Heart left ventricle (tissue), 16 donors: Measurements from ENCODE around the gene CIRBP. TPM values are rescaled to one million over a fixed set of nuclear protein-coding genes. Genes with fewer than 3 reads are reported as not detected.

Source experiments
- ATAC-seq, 4 donors: fragments of 200-7000 bp; cut with Tn5 transposase; one replicate each; pipeline ENCODE4 v1.9.1; 2020 to 2022; ENCODE audit warnings: moderate library complexity in 4 of 4, mild to moderate bottlenecking in 3 of 4, moderate number of reproducible peaks in 1 of 4
- DNase-seq, 5 donors: peaks; one replicate each; pipeline ENCODE4 v3.0.0-alpha.2; 2020
- H3K27ac ChIP-seq, 12 donors: fragments of 200-600 bp; sonication (generic) in 4 of 12; one replicate each; pipeline versions ENCODE4 v1.5.0 to v1.8.0; 2016 to 2022; ENCODE audit warnings: mild to moderate bottlenecking in 2 of 12
- H3K27me3 ChIP-seq, 9 donors: fragments of 200-600 bp; sonication (generic) in 2 of 9; one replicate each; pipeline versions ENCODE4 v1.5.1 to v1.8.0; 2016 to 2022; ENCODE audit warnings: mild to moderate bottlenecking in 3 of 9
- H3K36me3 ChIP-seq, 9 donors: fragments of 200-600 bp; sonication (generic) in 2 of 9; one replicate each; pipeline versions ENCODE4 v1.5.0 to v1.8.0; 2018 to 2022; ENCODE audit warnings: mild to moderate bottlenecking in 2 of 9
- H3K4me1 ChIP-seq, 12 donors: fragments of 200-600 bp; sonication (generic) in 4 of 12; one replicate each; pipeline versions ENCODE4 v1.5.0 to v1.8.0; 2016 to 2022; ENCODE audit warnings: mild to moderate bottlenecking in 3 of 12
- H3K4me3 ChIP-seq, 12 donors: fragments of 200-600 bp; sonication (generic) in 4 of 12; one replicate each; pipeline versions ENCODE4 v1.5.0 to v1.8.0; 2017 to 2022; ENCODE audit warnings: mild to moderate bottlenecking in 9 of 12, moderate library complexity in 4 of 12
- H3K9me3 ChIP-seq, 12 donors: fragments of 200-600 bp; sonication (generic) in 4 of 12; one replicate each; pipeline versions ENCODE4 v1.5.0 to v1.8.0; 2016 to 2022; ENCODE audit warnings: mild to moderate bottlenecking in 1 of 12
- CTCF ChIP-seq, 12 donors: fragments of 200-600 bp; sonication (generic) in 4 of 12; IDR thresholded peaks; one replicate each; pipeline versions ENCODE4 v1.5.0 to v1.8.0; 2018 to 2022; ENCODE audit warnings: antibody characterized with exemption in 12 of 12, mild to moderate bottlenecking in 5 of 12
- POLR2A ChIP-seq, 2 donors: fragments of 450-650 bp; IDR thresholded peaks; one replicate each; pipeline ENCODE4 v1.6.1; 2017; ENCODE audit warnings: antibody characterized with exemption in 2 of 2, mild to moderate bottlenecking in 2 of 2, moderate library complexity in 2 of 2
- WGBS, 4 donors: extraction: QIAGEN DNeasy Blood & Tissue Kit in 2 of 4; methylation state at CpG; one replicate each; pipeline versions ENCODE4 v1.1.5 to v1.1.7; 2013 to 2018; 5-methylcytosine and 5-hydroxymethylcytosine counted together
- intact Hi-C, 10 donors: fragments of 100-400 bp; cut with DNase I; formaldehyde crosslinking; loops; one replicate each; pipeline versions ENCODE4 v1.11.1 to v1.14.2; 2022
- polyA plus RNA-seq, 2 donors: library from polyadenylated mRNA; stranded (reverse); fragments of 200-250 nt; gene quantifications; one replicate each; pipeline ENCODE4 v1.2.3, GENCODE V29; 2013
- total RNA-seq, 9 donors: library from RNA; depleted of rRNA in 2 of 9; stranded (reverse); fragments of >200 nt in 2 of 9; fragmentation: NEBNext Ultra II Directional in 3 of 9; extraction: Animal tissue kit (Norgen Biotek cat#: 25700) in 3 of 9; gene quantifications; one replicate each; pipeline versions ENCODE4 v1.1.0 to v1.2.4, GENCODE V29; 2016 to 2023
- donor health status: ischemic (EF 13 %, LVEDD 7.1; RV severe dilation, severe dysfunction).
- donor health status: healthy with polysubstance abuse.
- donor health status: DM: no; HTN: yes; CAD: no.
- donor health status: DM: no; HTN: no; CAD: no.
- donor health status: ischemic (EF 25% LVEDD 6.9; RV normal size, moderate dysfunction).
- donor health status: ischemic (EF 25% LVEDD 5.7; RV mildly dilated, moderate dysfunction).
- donor health status: healthy.
- donor health status: DM: yes; HTN: yes; CAD: no.
- donor health status: ischemic (EF 35%, LVEDD 5.7; RV mildly dilated, moderate dysfunction).
- donor health status: nonischemic (EF 11% LVEDD 7.7; RV severe dilation, severe dysfunction).
- donor health status: DM: yes; HTN: yes; CAD: no.
- donor health status: PGD.
- donor health status: ischemic (EF 29% LVEDD 5.4; RV normal size, mild dysfunction).
- donor health status: nonischemic (EF 23%, LVEDD 6.1; RV moderate dilation, normal function).

CIRBP gene
- total and polyA plus RNA-seq, 11 donors: 149 to 425 (median 269) TPM

DNA sequence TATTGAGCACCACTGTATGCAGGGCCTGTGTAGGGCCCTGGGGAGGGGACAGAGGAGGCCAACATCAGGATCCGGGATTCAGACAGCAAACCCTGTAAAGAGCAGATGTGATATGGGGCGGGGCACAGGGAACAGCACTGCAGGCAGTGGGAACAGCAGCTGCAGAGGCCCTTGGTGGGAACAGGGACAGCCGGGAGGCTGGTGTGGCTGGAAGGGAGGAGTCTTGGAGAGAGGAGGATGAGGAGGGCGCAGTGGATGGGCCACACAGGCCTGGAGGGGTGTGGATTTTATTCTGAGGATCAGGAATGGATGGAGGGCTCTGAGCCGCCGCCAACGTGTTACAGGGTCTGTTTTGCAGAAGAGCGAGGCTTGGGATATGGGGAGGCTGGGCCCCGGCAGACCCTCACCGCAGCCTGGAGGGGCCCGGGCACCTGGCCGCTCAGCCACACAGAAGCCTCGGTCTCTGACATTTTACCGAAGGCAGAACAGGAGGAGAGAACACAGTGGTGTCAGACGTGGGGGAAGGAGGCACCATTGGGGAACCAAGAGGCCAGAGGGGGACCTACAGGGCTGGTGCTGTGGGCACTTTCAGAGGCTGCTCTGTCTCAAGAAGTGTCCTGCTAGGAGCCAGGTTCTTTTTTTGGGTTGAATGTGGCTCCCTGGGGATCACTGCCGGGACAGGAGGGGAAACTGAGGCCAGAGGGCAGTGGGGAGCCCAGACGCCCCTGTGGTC, 23.5 kb downstream of the CIRBP start:
- WGBS, 4 donors: 84 to 91% (median 86%) methylated on average over 14 to 17 of the region's 17 CpGs
- TF ChIP-seq POLR2A (IDR thresholded peaks at IDR 0.05) (no peak), CTCF (IDR thresholded peaks at IDR 0.05) (no peak)
- intact Hi-C loops: no loop called here
- Histone ChIP-seq H3K36me3 (no peaks in the 10 kb centered on the region), H3K27ac (no peak overlapping the region), H3K4me1 (peaks cover 0 to 14% (median 1%) of the 10 kb centered on the region in 12 donors), H3K9me3 (no peaks in the 10 kb centered on the region), H3K4me3 (no peak overlapping the region), H3K27me3 (peaks cover 10 to 80% (median 46%) of the 10 kb centered on the region in 9 donors)
- ATAC-seq (no peak), DNase-seq (no peak)

GRCh38 chr19:1293782-1294604, 24.9 kb downstream of the CIRBP start:
- Histone ChIP-seq H3K36me3 (no peaks in the 10 kb centered on the region), H3K27ac (no peak overlapping the region), H3K27me3 (peaks cover 9 to 66% (median 37%) of the 10 kb centered on the region in 9 donors), H3K4me3 (no peak overlapping the region), H3K9me3 (no peaks in the 10 kb centered on the region), H3K4me1 (peaks cover 0 to 11% (median 1%) of the 10 kb centered on the region in 12 donors)
- intact Hi-C loops: no loop called here
- no peak for ATAC-seq
- DNase-seq: no peak
- TF ChIP-seq CTCF (IDR thresholded peaks at IDR 0.05) (no peak), POLR2A (IDR thresholded peaks at IDR 0.05) (no peak)
- WGBS, 4 donors: 80 to 85% (median 83%) methylated on average over 23 to 35 of the region's 35 CpGs

DNA sequence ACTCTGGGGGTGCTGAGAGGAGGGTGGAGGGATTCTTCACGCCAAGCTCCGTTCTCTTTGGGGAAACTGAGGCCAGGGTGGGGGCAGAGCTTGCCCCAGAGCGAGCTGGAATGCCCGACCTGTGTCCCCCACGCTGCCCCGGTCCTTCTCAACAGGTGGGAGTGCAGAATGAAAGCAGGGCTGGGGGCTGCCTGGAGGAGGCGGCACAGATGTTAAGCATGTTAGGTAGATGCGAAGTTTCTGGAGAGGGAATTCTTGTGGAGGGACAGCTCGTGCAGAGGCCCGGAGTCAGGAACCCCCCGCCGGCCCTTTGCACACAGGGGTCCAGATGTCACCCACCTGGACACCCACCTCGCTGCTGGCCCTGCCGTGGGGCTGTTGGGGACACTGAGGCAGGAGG, 25.6 kb downstream of the CIRBP start:
- DNase-seq (no peak), ATAC-seq (no peak)
- Histone ChIP-seq H3K27ac (no peak overlapping the region), H3K4me1 (peaks cover 0 to 11% (median 1%) of the 10 kb centered on the region in 12 donors), H3K4me3 (no peak overlapping the region), H3K36me3 (no peaks in the 10 kb centered on the region), H3K9me3 (no peaks in the 10 kb centered on the region), H3K27me3 (peaks cover 9 to 60% (median 37%) of the 10 kb centered on the region in 9 donors)
- TF ChIP-seq POLR2A (IDR thresholded peaks at IDR 0.05): no peak
- no peak for TF ChIP-seq CTCF (IDR thresholded peaks at IDR 0.05)
- intact Hi-C loops: no loop called here
- WGBS, 4 donors: 77 to 82% (median 79%) methylated on average over 13 to 14 of the region's 14 CpGs
